Activated naive CD8-positive, alpha-beta T cell treated with anti-CD3 and anti-CD28 coated beads, Interleukin-2, amount 50 U/mL, for 24 hours (primary cell): ENCODE measurements around the gene EXOC2.
A peak's percentile ranks its signal among the peaks of the same experiment; 100 is the strongest.

Experiments used
- ATAC-seq: fragments of 150-1000 bp; cut with Tn5 transposase; one replicate; pipeline ENCODE4 v1.10.0; 2021
- DNase-seq: peaks from one replicate; pipeline ENCODE4 v3.0.0; 2021
- H3K27ac Mint-ChIP-seq: one replicate; pipeline ENCODE4 v1.8.0; 2021; ENCODE audit warnings: mild to moderate bottlenecking, mixed read lengths
- H3K27me3 Mint-ChIP-seq: one replicate; pipeline ENCODE4 v1.8.0; 2021; ENCODE audit warnings: mixed read lengths
- H3K36me3 Mint-ChIP-seq: one replicate; pipeline ENCODE4 v1.8.0; 2021; ENCODE audit warnings: low read depth, mixed read lengths
- H3K4me1 Mint-ChIP-seq: one replicate; pipeline ENCODE4 v1.8.0; 2021; ENCODE audit warnings: mixed read lengths
- H3K4me3 Mint-ChIP-seq: one replicate; pipeline ENCODE4 v1.8.0; 2021; ENCODE audit warnings: mild to moderate bottlenecking, moderate library complexity, mixed read lengths
- H3K9me3 Mint-ChIP-seq: one replicate; pipeline ENCODE4 v1.8.0; 2021; ENCODE audit warnings: mixed read lengths

The EXOC2 gene

DNA sequence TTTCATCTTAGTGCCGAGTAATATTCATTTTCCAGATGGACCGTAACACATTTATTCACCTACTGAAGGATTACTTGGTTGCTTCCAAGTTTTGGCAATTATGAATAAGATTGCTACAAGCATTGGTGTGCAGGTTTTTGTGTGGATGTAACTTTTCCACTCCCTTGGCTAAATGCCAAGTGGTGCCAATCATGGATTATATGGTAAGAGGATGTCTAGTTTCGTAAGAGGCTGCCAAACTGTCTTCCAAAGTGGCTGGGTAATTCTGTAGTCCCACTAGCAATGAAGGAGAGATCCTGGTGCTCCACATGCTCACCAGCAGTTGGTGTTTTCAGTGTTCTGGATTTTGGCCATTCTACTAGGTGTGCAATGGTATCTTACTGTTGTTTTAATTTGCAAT is 184.3 kb downstream of the EXOC2 start:
- ATAC-seq (no peak), DNase-seq (no peak)
- H3K27ac Mint-ChIP-seq = peak overlapping the region; percentile 91
- H3K9me3 Mint-ChIP-seq = no peaks in the 10 kb centered on the region
- peaks cover 16% of the 10 kb centered on the region for H3K36me3 Mint-ChIP-seq
- peaks cover 100% of the 10 kb centered on the region for H3K4me1 Mint-ChIP-seq
- H3K4me3 Mint-ChIP-seq = peak overlapping the region; percentile 29
- no peaks in the 10 kb centered on the region for H3K27me3 Mint-ChIP-seq

DNA sequence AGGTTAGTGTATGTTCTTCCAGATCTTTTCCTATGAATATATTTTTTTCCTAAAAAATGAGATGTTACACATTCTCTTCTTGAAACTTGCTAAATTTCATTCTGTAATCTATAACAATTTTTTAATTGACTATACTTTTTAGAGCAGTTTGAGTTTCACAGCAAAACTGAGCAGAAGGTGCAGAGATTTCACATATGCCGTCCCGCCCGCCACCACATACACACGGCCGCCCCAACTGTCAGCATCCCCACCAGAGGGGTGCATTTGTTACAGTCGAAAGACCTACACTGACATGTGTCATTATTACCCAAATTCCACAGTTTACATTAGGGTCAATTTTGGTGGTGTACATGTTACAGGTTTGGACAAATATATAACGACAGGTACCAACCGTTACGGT is 184.9 kb downstream of the EXOC2 start:
- no peaks in the 10 kb centered on the region for H3K9me3 Mint-ChIP-seq
- peaks cover 18% of the 10 kb centered on the region for H3K36me3 Mint-ChIP-seq
- no peaks in the 10 kb centered on the region for H3K27me3 Mint-ChIP-seq
- H3K27ac Mint-ChIP-seq = peak overlapping the region; percentile 91
- DNase-seq (no peak), ATAC-seq (no peak)
- H3K4me3 Mint-ChIP-seq = no peak overlapping the region
- peaks cover 99% of the 10 kb centered on the region for H3K4me1 Mint-ChIP-seq

DNA sequence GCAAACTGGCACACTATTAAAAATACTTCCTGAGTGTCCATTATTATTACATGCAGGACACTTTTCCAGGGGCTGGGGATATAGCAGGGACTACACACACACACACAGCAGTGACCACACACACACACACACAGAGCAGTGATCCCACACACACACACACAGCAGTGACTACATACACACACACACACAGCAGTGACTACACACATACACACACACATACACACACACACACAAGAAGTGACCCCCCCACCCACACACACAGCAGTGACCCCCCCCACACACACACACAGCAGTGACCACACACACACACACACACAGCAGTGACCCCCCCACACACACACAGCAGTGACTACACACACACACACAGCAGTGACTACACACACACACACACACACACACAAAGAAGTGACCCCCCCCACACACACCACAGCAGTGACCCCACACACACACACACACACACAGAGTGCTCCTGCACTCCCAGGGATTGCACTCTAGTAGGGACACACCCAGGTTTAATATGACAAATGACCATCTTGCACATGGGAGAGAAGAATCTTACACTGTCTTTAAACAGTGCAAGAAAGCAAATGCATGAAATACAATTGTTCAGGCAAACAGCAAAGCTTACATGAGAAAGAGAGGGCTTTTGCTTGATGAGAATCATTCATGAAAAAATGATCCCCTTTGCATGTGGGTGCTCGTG is 185.9 kb downstream of the EXOC2 start:
- Mint-ChIP-seq H3K4me1 (peaks cover 99% of the 10 kb centered on the region), H3K27me3 (no peaks in the 10 kb centered on the region), H3K4me3 (peak overlapping the region; percentile 48), H3K27ac (peak overlapping the region; percentile 91), H3K9me3 (no peaks in the 10 kb centered on the region), H3K36me3 (peaks cover 22% of the 10 kb centered on the region)
- ATAC-seq (no peak), DNase-seq (no peak)

DNA sequence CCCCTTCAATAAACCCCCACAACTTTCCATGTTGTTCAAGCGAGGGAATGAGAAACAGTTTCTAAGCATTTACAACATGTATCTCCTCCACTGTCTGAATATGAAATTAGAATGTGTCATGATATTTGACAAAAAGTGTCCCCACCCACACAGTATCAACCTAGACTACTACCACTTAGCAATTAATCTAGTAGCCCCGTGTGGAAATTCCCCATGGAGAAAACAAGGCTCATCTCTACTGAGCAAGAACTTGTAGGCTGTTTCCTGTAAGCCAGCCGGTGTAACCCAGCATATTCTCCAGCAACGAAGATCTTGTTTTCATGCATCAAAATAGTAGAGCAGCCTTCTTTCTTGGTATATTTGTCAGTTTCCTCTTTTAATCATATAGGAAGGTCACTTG is 186.4 kb downstream of the EXOC2 start:
- H3K4me3 Mint-ChIP-seq = peak overlapping the region; percentile 48
- peak overlapping the region; percentile 91 for H3K27ac Mint-ChIP-seq
- no peaks in the 10 kb centered on the region for H3K9me3 Mint-ChIP-seq
- peaks cover 19% of the 10 kb centered on the region for H3K36me3 Mint-ChIP-seq
- DNase-seq (peak; percentile 58), ATAC-seq (peak; percentile 82)
- no peaks in the 10 kb centered on the region for H3K27me3 Mint-ChIP-seq
- H3K4me1 Mint-ChIP-seq = peaks cover 99% of the 10 kb centered on the region

DNA sequence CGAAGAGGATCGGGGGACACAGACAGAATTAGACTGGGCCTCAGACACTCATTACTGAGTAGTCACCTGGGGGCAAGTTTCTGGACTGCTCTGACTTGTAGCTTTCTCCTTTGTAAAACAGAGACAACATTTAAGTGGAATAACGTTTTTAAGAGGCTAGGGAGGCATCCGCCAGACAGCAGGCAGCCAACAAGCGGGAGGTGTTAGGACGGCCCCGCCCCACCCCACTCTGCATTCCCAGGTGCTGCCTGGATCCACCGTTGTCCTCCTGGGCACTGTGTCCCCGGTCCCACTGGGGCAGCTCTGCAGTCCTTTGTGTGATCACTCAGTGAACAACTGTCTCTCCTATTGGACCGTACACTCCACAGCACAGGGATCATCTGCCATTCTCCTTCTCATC is 187.6 kb downstream of the EXOC2 start:
- DNase-seq (no peak), ATAC-seq (no peak)
- peaks cover 17% of the 10 kb centered on the region for H3K36me3 Mint-ChIP-seq
- H3K27ac Mint-ChIP-seq = peak overlapping the region; percentile 91
- H3K27me3 Mint-ChIP-seq = no peaks in the 10 kb centered on the region
- H3K4me3 Mint-ChIP-seq = peak overlapping the region; percentile 5
- no peaks in the 10 kb centered on the region for H3K9me3 Mint-ChIP-seq
- H3K4me1 Mint-ChIP-seq = peaks cover 92% of the 10 kb centered on the region

DNA sequence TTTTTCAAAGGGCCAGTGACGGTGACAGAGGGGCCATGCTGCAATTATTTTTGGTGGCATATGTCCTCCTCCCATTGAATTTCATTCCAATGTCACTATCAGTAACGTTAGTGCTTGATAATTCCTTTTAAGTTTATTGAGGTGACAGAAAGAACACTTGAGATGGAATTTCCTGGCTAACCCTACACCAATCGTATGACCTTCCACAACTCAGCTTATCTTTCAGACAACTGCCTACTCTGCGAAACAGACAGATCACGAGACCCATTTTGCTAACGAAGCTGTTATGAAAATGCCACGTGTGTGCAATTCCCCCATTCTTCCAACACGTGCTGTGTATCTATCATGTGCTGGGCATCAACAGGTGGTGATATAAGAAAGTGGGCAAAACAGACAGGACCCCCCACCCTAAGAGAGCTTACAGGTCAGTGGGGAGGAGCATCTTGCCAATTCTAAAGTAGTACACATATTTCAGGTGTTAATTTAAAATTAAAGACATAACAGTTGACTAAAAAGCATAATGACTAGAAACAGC is 188.4 kb downstream of the EXOC2 start:
- H3K9me3 Mint-ChIP-seq = no peaks in the 10 kb centered on the region
- peak overlapping the region; percentile 91 for H3K27ac Mint-ChIP-seq
- H3K4me3 Mint-ChIP-seq = no peak overlapping the region
- ATAC-seq (no peak), DNase-seq (no peak)
- peaks cover 92% of the 10 kb centered on the region for H3K4me1 Mint-ChIP-seq
- peaks cover 17% of the 10 kb centered on the region for H3K36me3 Mint-ChIP-seq
- H3K27me3 Mint-ChIP-seq = no peaks in the 10 kb centered on the region

DNA sequence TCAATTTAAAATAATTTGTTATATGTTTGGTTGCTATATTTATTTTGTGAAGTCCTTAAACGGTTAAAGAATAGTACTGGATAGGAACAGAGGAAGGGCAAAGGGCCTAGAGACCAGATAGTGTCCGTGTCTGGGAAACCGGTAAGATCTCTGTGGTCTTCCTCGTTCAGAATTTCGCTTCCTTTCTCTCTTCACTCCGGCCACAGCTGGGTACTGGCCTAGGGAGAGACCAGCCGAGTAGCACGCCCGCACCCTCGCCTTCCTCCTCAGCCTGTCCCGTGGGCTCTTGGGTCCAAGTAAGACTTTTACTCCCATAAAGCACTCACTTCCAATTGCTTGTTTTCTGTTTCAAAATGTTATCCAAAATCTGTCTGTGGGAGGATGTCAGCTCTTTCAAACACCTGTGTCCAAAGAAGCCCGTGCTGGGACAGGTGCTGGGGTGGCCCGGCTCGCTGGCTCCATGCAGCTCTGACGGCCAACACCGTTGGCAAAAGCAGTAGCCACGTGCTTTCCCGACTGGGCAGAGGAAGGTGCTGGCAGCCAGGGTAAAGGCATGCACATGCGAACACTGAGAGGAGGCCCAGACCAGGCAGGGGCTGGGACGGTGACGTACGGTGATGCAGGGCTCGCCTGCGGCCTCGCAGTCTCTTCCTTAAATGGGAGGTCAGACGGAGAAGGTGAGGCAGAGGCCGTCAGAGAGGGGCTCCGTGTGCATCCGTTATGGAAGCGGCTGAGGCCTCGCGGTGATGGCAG is 189.2 kb downstream of the EXOC2 start:
- peak overlapping the region; percentile 99 for H3K27ac Mint-ChIP-seq
- H3K4me1 Mint-ChIP-seq = peaks cover 92% of the 10 kb centered on the region
- H3K27me3 Mint-ChIP-seq = no peaks in the 10 kb centered on the region
- no peak for DNase-seq
- no peaks in the 10 kb centered on the region for H3K9me3 Mint-ChIP-seq
- H3K4me3 Mint-ChIP-seq = no peak overlapping the region
- ATAC-seq = no peak
- peaks cover 18% of the 10 kb centered on the region for H3K36me3 Mint-ChIP-seq

DNA sequence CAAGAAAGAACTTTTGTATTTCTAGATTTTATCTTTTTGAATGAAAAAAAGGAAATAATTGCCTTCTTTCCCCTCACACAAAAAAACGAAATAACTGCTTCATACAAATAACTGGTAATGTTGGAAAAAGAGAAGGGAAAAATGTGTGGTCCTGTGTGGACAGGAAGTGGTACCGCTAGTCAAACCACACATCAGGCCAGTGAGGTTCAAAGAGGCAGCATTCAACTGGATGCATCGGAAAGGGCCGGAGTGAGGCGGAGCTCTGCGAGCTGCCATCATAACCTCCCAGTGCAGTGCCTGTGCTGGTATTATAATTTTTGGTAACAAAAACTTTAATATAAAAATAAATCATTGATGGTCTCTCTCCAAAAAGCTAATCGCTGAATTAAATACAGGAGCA is 190.2 kb downstream of the EXOC2 start:
- Mint-ChIP-seq H3K9me3 (no peaks in the 10 kb centered on the region), H3K27me3 (no peaks in the 10 kb centered on the region), H3K4me3 (peak overlapping the region; percentile 82), H3K27ac (peak overlapping the region; percentile 99), H3K36me3 (peaks cover 23% of the 10 kb centered on the region), H3K4me1 (peaks cover 92% of the 10 kb centered on the region)
- DNase-seq (no peak), ATAC-seq (no peak)

DNA sequence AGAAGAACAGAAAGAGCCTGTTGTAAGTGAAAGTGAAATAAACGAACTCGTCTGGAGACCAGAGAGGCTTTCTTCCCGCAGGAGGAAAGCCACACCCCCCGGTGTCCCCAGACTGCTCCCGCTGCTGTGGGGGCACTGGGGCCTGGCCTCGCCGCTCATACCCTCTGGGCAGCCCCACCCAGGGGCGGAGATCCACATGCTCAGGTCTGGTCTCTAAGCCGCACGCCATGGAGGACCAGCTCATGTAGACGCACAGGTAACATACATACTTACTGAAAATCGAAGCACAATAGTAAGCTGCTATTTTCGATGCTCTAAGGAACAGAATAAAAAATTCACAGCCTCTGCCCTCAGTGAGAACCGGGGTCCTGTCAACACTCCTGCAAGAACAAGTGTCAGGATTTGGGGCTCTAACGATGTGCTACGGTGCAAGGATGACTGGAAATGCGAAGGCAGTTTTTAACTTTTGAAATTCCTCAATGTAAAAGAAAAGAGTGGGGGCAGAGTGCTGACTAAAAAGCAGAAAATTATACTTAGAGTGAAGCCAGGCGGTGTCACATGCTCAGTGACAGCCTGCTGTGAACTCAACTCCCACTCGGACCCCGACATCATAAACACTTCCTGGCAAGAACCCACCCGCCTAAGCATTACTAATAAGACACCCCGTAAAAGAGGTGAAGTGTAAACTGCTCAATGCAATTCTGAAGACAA is 190.9 kb downstream of the EXOC2 start:
- H3K27ac Mint-ChIP-seq = peak overlapping the region; percentile 99
- peaks cover 27% of the 10 kb centered on the region for H3K36me3 Mint-ChIP-seq
- DNase-seq (peak; percentile 71), ATAC-seq (peak; percentile 52)
- H3K9me3 Mint-ChIP-seq = no peaks in the 10 kb centered on the region
- peaks cover 92% of the 10 kb centered on the region for H3K4me1 Mint-ChIP-seq
- no peaks in the 10 kb centered on the region for H3K27me3 Mint-ChIP-seq
- H3K4me3 Mint-ChIP-seq = peak overlapping the region; percentile 82

DNA sequence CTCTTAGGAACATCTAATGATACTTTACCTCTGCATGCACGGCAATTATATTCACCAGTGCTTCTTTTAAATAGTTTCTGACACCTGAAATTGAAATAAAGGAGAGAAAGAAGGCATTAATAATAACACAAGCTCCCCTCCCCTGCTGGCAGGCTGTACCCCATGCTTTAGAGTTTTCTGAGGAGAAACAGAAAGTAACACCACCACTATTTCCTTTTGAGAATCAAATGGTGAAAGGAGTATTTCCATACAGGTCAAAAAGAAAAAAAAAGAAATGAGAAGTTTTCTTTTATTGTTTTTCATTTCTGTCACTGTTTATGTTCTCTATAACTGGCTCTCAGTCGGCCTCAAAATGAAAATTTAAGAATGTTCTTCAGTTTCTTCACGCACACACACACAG is 193.3 kb downstream of the EXOC2 start:
- Mint-ChIP-seq H3K4me1 (peaks cover 91% of the 10 kb centered on the region), H3K27ac (peak overlapping the region; percentile 99)

DNA sequence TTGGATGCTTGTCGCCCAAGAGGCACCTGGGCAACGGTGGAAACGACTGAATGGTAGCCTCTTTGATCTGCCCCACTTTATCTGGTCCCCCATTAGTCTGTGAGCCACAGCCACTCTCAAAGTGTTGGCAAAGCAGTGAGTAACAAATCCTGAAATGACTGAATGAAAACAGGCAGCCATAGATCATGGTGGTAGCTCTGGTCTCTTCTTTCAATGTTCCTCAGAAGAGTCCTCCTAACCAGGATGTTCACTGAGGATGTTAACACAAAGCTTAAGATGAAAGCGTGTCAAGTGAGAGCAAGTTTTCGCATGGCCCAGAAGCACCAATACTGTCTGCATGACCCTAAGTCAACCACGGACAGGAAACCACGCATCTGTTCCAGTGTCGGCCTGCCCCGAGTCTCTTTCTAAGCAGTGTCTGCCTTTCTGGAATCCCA is 194.1 kb downstream of the EXOC2 start:
- Mint-ChIP-seq H3K4me3 (peak overlapping the region; percentile 80), H3K9me3 (no peaks in the 10 kb centered on the region), H3K36me3 (peaks cover 45% of the 10 kb centered on the region), H3K4me1 (peaks cover 91% of the 10 kb centered on the region), H3K27me3 (no peaks in the 10 kb centered on the region), H3K27ac (peak overlapping the region; percentile 99)
- peak; percentile 62 for ATAC-seq
- DNase-seq = peak; percentile 63

More for the DNA sequence above, 193.3 kb downstream of the EXOC2 start:
- peak; percentile 44 for ATAC-seq
- Mint-ChIP-seq H3K4me3 (peak overlapping the region; percentile 80), H3K27me3 (no peaks in the 10 kb centered on the region), H3K9me3 (no peaks in the 10 kb centered on the region), H3K36me3 (peaks cover 42% of the 10 kb centered on the region)
- DNase-seq = no peak

DNA sequence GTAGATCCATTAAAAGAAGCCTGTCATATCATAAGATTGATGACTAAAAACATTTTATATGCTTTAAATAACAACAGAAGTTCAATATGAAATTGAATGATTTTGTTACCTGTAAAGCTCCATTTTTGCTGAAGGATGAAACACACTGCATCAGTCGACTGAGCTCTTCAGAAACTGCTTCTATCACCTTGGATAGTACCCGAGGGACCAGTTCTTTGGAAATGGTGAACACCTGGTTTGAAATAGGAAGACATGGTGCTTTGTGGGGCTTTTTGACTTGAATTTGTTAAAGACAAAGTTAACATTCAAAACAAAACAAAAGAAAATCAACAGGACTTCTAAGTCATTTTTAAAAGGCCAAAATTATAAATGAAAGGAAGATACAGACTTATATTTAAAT is 195.7 kb downstream of the EXOC2 start:
- H3K27me3 Mint-ChIP-seq = no peaks in the 10 kb centered on the region
- no peaks in the 10 kb centered on the region for H3K9me3 Mint-ChIP-seq
- peak overlapping the region; percentile 80 for H3K4me3 Mint-ChIP-seq
- H3K4me1 Mint-ChIP-seq = peaks cover 91% of the 10 kb centered on the region
- no peak for DNase-seq
- H3K36me3 Mint-ChIP-seq = peaks cover 39% of the 10 kb centered on the region
- no peak for ATAC-seq
- H3K27ac Mint-ChIP-seq = peak overlapping the region; percentile 99

DNA sequence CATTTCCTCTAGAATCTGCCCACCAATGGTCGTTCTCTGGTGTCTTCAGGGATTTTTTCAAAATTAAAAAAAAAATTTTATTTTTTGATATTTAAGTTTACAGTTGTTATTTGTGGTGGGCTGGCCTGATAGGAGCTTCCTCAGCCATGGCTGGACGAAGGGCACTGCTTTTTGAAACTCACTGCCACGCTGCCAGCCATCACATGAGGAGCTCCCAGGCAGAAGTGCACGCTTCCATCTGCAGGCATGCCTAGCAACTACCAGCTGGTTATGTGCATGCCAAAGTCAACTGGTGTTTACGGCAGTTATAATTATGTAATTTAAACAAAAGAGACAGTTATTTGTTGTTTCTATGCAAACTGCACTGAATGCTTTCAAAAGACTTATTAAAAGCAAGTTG is 196.3 kb downstream of the EXOC2 start:
- no peaks in the 10 kb centered on the region for H3K27me3 Mint-ChIP-seq
- H3K27ac Mint-ChIP-seq = peak overlapping the region; percentile 99
- peaks cover 45% of the 10 kb centered on the region for H3K36me3 Mint-ChIP-seq
- peak overlapping the region; percentile 80 for H3K4me3 Mint-ChIP-seq
- DNase-seq (no peak), ATAC-seq (no peak)
- H3K4me1 Mint-ChIP-seq = peaks cover 91% of the 10 kb centered on the region
- H3K9me3 Mint-ChIP-seq = no peaks in the 10 kb centered on the region

DNA sequence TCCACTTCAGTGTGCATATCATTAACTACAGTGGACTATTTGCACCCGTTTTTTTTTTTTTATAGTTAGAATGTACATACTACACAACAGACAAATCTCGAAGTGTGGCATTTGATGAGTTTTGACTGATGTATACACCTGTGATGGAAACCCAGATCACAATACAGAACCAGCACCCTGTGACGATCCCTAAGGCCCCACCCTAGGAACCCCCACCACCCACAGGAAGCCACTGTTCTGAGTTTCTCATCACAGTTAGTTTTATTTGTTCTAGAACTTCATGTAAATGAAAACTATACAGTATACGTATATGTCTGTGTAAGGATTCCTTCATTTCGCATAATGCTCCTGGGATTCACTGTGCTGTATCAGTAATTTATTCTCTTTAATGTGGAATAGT is 198.5 kb downstream of the EXOC2 start:
- Mint-ChIP-seq H3K4me1 (peaks cover 99% of the 10 kb centered on the region), H3K36me3 (peaks cover 54% of the 10 kb centered on the region), H3K9me3 (no peaks in the 10 kb centered on the region), H3K27ac (peak overlapping the region; percentile 99), H3K27me3 (no peaks in the 10 kb centered on the region), H3K4me3 (peak overlapping the region; percentile 27)
- peak; percentile 1 for ATAC-seq
- DNase-seq = no peak
